ENCODE data around the gene PPP6R3. TPM values are rescaled to one million over a fixed set of nuclear protein-coding genes. Genes with fewer than 3 reads are reported as not detected.

Gene PPP6R3
- total RNA-seq, 4 donors from 2014 or later: 90.7 to 253 (median 164) TPM

DNA sequence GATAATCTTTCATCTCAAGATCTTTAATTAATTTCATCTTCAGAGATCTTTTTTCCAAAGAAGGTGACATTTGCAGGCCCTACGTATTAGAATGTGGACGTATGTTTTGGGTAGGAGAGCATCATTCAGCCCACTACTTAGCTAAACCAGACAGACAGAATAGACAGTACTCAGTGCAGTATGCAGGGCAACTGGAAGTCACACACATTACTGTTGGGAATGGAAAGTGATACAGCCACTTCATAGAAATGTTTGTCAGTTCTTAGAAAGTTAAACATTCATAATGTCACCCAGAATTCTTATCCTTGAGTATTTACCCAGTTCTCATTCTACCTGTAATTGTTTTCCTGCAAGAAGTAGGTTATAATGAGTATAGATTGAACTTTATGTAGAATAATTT lies 102.9 kb downstream of the PPP6R3 start:
- H3K27ac ChIP-seq: no peak overlapping the region
- DNase-seq: no peak
- no peak overlapping the region for H3K4me3 ChIP-seq
- H3K4me1 ChIP-seq: no peaks in the 10 kb centered on the region
- H3K36me3 ChIP-seq: no peaks in the 10 kb centered on the region
- intact Hi-C loops (cut with DNase I; ENCODE audit: low total_unique reads): no loop called here
- no peaks in the 10 kb centered on the region for H3K9me3 ChIP-seq
- TF ChIP-seq, protein P1, sequence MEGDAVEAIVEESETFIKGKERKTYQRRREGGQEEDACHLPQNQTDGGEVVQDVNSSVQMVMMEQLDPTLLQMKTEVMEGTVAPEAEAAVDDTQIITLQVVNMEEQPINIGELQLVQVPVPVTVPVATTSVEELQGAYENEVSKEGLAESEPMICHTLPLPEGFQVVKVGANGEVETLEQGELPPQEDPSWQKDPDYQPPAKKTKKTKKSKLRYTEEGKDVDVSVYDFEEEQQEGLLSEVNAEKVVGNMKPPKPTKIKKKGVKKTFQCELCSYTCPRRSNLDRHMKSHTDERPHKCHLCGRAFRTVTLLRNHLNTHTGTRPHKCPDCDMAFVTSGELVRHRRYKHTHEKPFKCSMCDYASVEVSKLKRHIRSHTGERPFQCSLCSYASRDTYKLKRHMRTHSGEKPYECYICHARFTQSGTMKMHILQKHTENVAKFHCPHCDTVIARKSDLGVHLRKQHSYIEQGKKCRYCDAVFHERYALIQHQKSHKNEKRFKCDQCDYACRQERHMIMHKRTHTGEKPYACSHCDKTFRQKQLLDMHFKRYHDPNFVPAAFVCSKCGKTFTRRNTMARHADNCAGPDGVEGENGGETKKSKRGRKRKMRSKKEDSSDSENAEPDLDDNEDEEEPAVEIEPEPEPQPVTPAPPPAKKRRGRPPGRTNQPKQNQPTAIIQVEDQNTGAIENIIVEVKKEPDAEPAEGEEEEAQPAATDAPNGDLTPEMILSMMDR (IDR thresholded peaks at IDR 0.05): no peak
- TF ChIP-seq POLR2A (IDR thresholded peaks at IDR 0.05): no peak
- no peaks in the 10 kb centered on the region for H3K27me3 ChIP-seq

DNA sequence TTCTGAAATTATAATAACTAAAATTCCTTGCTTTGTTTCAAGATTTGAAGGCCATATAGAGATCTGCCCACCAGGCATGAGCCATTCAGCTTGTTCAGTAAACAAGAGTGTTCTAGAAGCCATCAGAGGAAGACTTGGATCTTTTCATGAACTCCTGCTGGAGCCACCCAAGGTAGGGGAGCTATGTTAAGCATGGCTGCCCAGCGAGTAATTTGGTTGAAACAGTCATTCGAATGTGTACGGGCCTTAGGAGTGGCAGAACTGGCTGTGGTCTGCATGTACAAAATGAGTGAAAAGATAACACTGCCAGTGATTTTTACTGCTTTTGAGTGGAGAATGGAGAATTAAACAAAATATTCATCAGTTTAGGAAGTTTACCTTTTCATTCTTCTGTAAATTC lies 103.7 kb downstream of the PPP6R3 start:
- no peak for DNase-seq
- Histone ChIP-seq H3K4me1 (no peaks in the 10 kb centered on the region), H3K36me3 (no peaks in the 10 kb centered on the region), H3K27ac (no peak overlapping the region), H3K9me3 (no peaks in the 10 kb centered on the region), H3K27me3 (no peaks in the 10 kb centered on the region), H3K4me3 (no peak overlapping the region)
- intact Hi-C loops (cut with DNase I; ENCODE audit: low total_unique reads): no loop called here
- TF ChIP-seq, protein P1 (IDR thresholded peaks at IDR 0.05): no peak
- no peak for TF ChIP-seq POLR2A (IDR thresholded peaks at IDR 0.05)

DNA sequence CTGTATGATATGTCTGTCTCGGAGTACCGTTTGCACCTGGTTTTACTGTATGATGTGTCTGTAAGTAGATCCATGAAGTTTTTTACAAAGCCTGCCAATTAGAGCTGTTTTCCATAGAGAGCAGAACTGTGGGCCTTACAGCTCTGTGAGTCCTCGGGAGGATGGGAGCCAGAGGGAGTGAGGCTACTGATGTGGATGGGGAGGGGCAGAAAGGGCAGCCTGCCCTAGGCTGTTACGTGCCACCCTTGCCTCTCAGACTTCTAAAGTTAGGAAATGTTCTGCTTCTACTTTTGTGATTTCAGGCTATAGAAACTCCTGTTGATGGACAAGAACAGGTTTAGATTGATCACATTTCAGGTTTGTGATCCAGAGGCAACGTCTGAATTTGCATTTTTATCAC lies 105.2 kb downstream of the PPP6R3 start:
- Histone ChIP-seq H3K4me3 (no peak overlapping the region), H3K36me3 (no peaks in the 10 kb centered on the region), H3K27me3 (no peaks in the 10 kb centered on the region), H3K27ac (no peak overlapping the region), H3K9me3 (no peaks in the 10 kb centered on the region), H3K4me1 (no peaks in the 10 kb centered on the region)
- intact Hi-C loops (cut with DNase I; ENCODE audit: low total_unique reads): no loop called here
- no peak for DNase-seq
- no peak for TF ChIP-seq POLR2A (IDR thresholded peaks at IDR 0.05)
- TF ChIP-seq, protein P1 (IDR thresholded peaks at IDR 0.05): no peak

DNA sequence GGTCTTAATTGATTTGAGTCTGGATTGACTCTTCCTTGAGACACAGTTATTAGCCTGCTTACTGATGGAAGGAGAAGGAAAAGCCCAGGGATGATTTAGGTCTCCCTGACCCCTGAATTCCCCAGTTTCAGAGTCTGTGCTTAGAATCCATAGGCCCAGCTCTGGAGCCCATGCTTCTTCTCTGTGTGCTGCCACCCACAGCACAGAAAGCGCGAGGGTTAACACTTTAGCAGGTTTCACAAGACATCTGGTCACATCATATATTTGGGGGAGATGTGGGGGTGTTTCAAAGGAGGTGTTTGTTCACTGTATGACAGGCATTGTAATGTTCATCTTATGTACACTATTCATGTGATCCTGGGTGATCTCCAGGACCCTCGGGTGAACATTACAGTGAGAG lies 107.0 kb downstream of the PPP6R3 start:
- Histone ChIP-seq H3K9me3 (no peaks in the 10 kb centered on the region), H3K27me3 (no peaks in the 10 kb centered on the region), H3K4me1 (no peaks in the 10 kb centered on the region), H3K4me3 (no peak overlapping the region), H3K27ac (no peak overlapping the region), H3K36me3 (no peaks in the 10 kb centered on the region)
- TF ChIP-seq, protein P1 (IDR thresholded peaks at IDR 0.05): no peak
- TF ChIP-seq POLR2A (IDR thresholded peaks at IDR 0.05): no peak
- intact Hi-C loops (cut with DNase I; ENCODE audit: low total_unique reads): no loop called here
- DNase-seq: no peak

- H3K36me3 ChIP-seq: no peaks in the 10 kb centered on the region
- intact Hi-C loops (cut with DNase I; ENCODE audit: low total_unique reads): no loop called here
These were observed 108.8 kb downstream of the PPP6R3 start for GRCh38 chr11:68569357-68569756.

More at GRCh38 chr11:68569357-68569756, 108.8 kb downstream of the PPP6R3 start:
- Histone ChIP-seq H3K27ac (no peak overlapping the region), H3K4me3 (no peak overlapping the region), H3K9me3 (no peaks in the 10 kb centered on the region), H3K27me3 (no peaks in the 10 kb centered on the region), H3K4me1 (no peaks in the 10 kb centered on the region)
- no peak for DNase-seq
- TF ChIP-seq, protein P1 (IDR thresholded peaks at IDR 0.05): no peak
- no peak for TF ChIP-seq POLR2A (IDR thresholded peaks at IDR 0.05)

Measured in uterus (tissue), 4 donors.